Calu3 (cell line): ENCODE measurements around the gene SCRG1. TPM values are rescaled to one million over a fixed set of nuclear protein-coding genes. Genes with fewer than 3 reads are reported as not detected.

Experiments
- BruUV-seq: library from RNA; stranded (reverse); fragments of 400-500 nt; replicated peaks from 2 replicates; lab custom pipeline; 2021; lab: Mats Ljungman, UMichigan
- CTCF ChIA-PET: fragments of 300-600 bp; sonication (Branson Sonifier 250); formaldehyde crosslinking; loops from one replicate; lab custom pipeline; 2022; ENCODE audit warnings: antibody characterized with exemption; lab: Charles Lee
- DNase-seq: peaks from one replicate; pipeline ENCODE4 v3.0.0; 2022
- H3K27ac Mint-ChIP-seq: one replicate; pipeline ENCODE4 v1.8.0; 2022; ENCODE audit warnings: mixed read lengths; ENCODE audit not compliant: unreplicated experiment
- H3K27me3 Mint-ChIP-seq: one replicate; pipeline ENCODE4 v1.8.0; 2022; ENCODE audit warnings: mixed read lengths; ENCODE audit not compliant: unreplicated experiment
- H3K36me3 Mint-ChIP-seq: one replicate; pipeline ENCODE4 v1.8.0; 2022; ENCODE audit warnings: mild to moderate bottlenecking, moderate library complexity, mixed read lengths; ENCODE audit not compliant: insufficient read depth, unreplicated experiment
- H3K4me1 Mint-ChIP-seq: one replicate; pipeline ENCODE4 v1.8.0; 2022; ENCODE audit warnings: mild to moderate bottlenecking, low read depth, mixed read lengths; ENCODE audit not compliant: unreplicated experiment
- H3K4me3 Mint-ChIP-seq: one replicate; pipeline ENCODE4 v1.8.0; 2022; ENCODE audit warnings: mild to moderate bottlenecking, low read depth, moderate library complexity, mixed read lengths; ENCODE audit not compliant: unreplicated experiment
- H3K9me3 Mint-ChIP-seq: one replicate; pipeline ENCODE4 v1.8.0; 2022; ENCODE audit warnings: low read depth, mixed read lengths; ENCODE audit not compliant: unreplicated experiment
- CTCF ChIP-seq: fragments of 200-600 bp; IDR thresholded peaks from one replicate; pipeline ENCODE4 v1.8.0; 2022; ENCODE audit warnings: antibody characterized with exemption; ENCODE audit not compliant: unreplicated experiment
- intact Hi-C: fragments of 100-400 bp; cut with micrococcal nuclease; formaldehyde crosslinking; loops from one replicate; pipeline ENCODE4 v1.10.0; 2022; ENCODE audit not compliant: unreplicated experiment
- total RNA-seq: library from RNA; stranded (reverse); gene quantifications from 2 replicates; pipeline ENCODE4 v1.2.3, GENCODE V29; 2022

Gene SCRG1
- total RNA-seq, 1 experiment from 2014 or later = not detected

- TF ChIP-seq CTCF = no peak
- DNase-seq = no peak
- Mint-ChIP-seq H3K27ac (no peak overlapping the region), H3K9me3 (no peaks in the 10 kb centered on the region), H3K27me3 (no peaks in the 10 kb centered on the region), H3K4me1 (no peaks in the 10 kb centered on the region), H3K4me3 (no peak overlapping the region), H3K36me3 (no peaks in the 10 kb centered on the region)
- BruUV-seq = no TSS peak
- intact Hi-C loops = no loop called here
- CTCF ChIA-PET = no interaction called here
Measured at GRCh38 chr4:173381610-173382009, 17.3 kb downstream of the SCRG1 start.

- DNase-seq = no peak
- TF ChIP-seq CTCF = no peak
- no peaks in the 10 kb centered on the region for H3K27me3 Mint-ChIP-seq
- no peaks in the 10 kb centered on the region for H3K9me3 Mint-ChIP-seq
- no peaks in the 10 kb centered on the region for H3K4me1 Mint-ChIP-seq
- H3K27ac Mint-ChIP-seq = no peak overlapping the region
- CTCF ChIA-PET = no interaction called here
- no TSS peak for BruUV-seq
- intact Hi-C loops = no loop called here
- H3K36me3 Mint-ChIP-seq = no peaks in the 10 kb centered on the region
- no peak overlapping the region for H3K4me3 Mint-ChIP-seq
Measured at GRCh38 chr4:173380987-173381386, 17.9 kb downstream of the SCRG1 start.

- TF ChIP-seq CTCF = no peak
- Mint-ChIP-seq H3K27me3 (no peaks in the 10 kb centered on the region), H3K4me1 (no peaks in the 10 kb centered on the region), H3K9me3 (no peaks in the 10 kb centered on the region), H3K27ac (no peak overlapping the region), H3K4me3 (no peak overlapping the region), H3K36me3 (no peaks in the 10 kb centered on the region)
- CTCF ChIA-PET = no interaction called here
- no TSS peak for BruUV-seq
- no peak for DNase-seq
- intact Hi-C loops = no loop called here
Measured at GRCh38 chr4:173379929-173380328, 19.0 kb downstream of the SCRG1 start.

- Mint-ChIP-seq H3K4me3 (no peak overlapping the region), H3K27me3 (no peaks in the 10 kb centered on the region), H3K27ac (no peak overlapping the region), H3K36me3 (peaks cover 26% of the 10 kb centered on the region), H3K9me3 (no peaks in the 10 kb centered on the region), H3K4me1 (peaks cover 9% of the 10 kb centered on the region)
- no peak for DNase-seq
- CTCF ChIA-PET = no interaction called here
- intact Hi-C loops = loop anchor here (5.0 kb wide), 1 partner anchor 38 kb away; no protein-coding TSS in a partner anchor
- TF ChIP-seq CTCF = no peak
- BruUV-seq = no TSS peak
Measured at GRCh38 chr4:173374588-173374987, 24.3 kb downstream of the SCRG1 start.
